Body of pancreas (tissue), 4 donors: ENCODE data around the gene IFFO2. TPM values are rescaled to one million over a fixed set of nuclear protein-coding genes. Genes with fewer than 3 reads are reported as not detected.
A peak's percentile ranks its signal among the peaks of the same experiment; 100 is the strongest.

ENCODE experiments used
- ATAC-seq: fragments of 150-250 bp; one replicate; pipeline ENCODE4 v1.9.1; 2016
- DNase-seq, 4 donors: peaks; one replicate each; pipeline ENCODE4 v3.0.0-alpha.2; 2019
- H3K27ac ChIP-seq, 4 donors: fragments of 200-600 bp; sonication (generic); 1 replicate in 3 of 4; 2 replicates in 1 of 4; pipeline versions ENCODE4 v1.5.1 to v1.6.1; 2016 to 2019; ENCODE audit warnings: mild to moderate bottlenecking in 1 of 4, mixed read lengths in 1 of 4, moderate library complexity in 1 of 4
- H3K27me3 ChIP-seq, 2 donors: fragments of 200-600 bp; sonication (generic); one replicate each; pipeline ENCODE4 v1.6.0; 2016; ENCODE audit warnings: mild to moderate bottlenecking in 1 of 2
- H3K36me3 ChIP-seq, 2 donors: fragments of 200-600 bp; sonication (generic); replicated peaks in 1 of 2; 2 replicates each; pipeline ENCODE4 v1.5.1; 2016; ENCODE audit warnings: low read depth in 2 of 2; ENCODE audit not compliant: insufficient read depth in 1 of 2
- H3K4me1 ChIP-seq: fragments of 200-600 bp; sonication (generic); one replicate; pipeline ENCODE4 v1.6.0; 2016
- H3K4me3 ChIP-seq, 2 donors: fragments of 200-600 bp; sonication (generic); 1 replicate in 1 of 2; 2 replicates in 1 of 2; pipeline ENCODE4 v1.5.1; 2016 to 2019
- H3K9me3 ChIP-seq, 3 donors: fragments of 200-600 bp; sonication (generic); 1 replicate in 2 of 3; 2 replicates in 1 of 3; pipeline ENCODE4 v1.5.1; 2016
- POLR2A ChIP-seq, 3 donors: fragments of 450-650 bp; IDR thresholded peaks; one replicate each; pipeline ENCODE4 v1.6.1; 2016; ENCODE audit warnings: antibody characterized with exemption in 3 of 3, mild to moderate bottlenecking in 2 of 3
- WGBS, 2 donors: methylation state at CpG; one replicate each; pipeline ENCODE4 v1.1.5; 2017; 5-methylcytosine and 5-hydroxymethylcytosine counted together
- intact Hi-C: fragments of 100-400 bp; cut with DNase I; formaldehyde crosslinking; loops from one replicate; pipeline ENCODE4 v1.15.1; 2023
- total RNA-seq, 2 donors: library from RNA; depleted of rRNA; stranded (reverse); fragments of >200 nt; gene quantifications; one replicate each; pipeline ENCODE4 v1.1.0, GENCODE V29; 2016
- TF ChIP-seq, protein P1 (sequence below), 7 experiments: fragments of 450-650 bp in 4 of 7; fragments of 200-600 bp in 3 of 7; sonication (generic) in 3 of 7; IDR thresholded peaks; one replicate each; pipeline ENCODE4 v1.5.1; 2016 to 2019; ENCODE audit warnings: antibody characterized with exemption in 7 of 7

Gene IFFO2
- total RNA-seq, 2 donors from 2014 or later, result 23.1 to 219 TPM

DNA sequence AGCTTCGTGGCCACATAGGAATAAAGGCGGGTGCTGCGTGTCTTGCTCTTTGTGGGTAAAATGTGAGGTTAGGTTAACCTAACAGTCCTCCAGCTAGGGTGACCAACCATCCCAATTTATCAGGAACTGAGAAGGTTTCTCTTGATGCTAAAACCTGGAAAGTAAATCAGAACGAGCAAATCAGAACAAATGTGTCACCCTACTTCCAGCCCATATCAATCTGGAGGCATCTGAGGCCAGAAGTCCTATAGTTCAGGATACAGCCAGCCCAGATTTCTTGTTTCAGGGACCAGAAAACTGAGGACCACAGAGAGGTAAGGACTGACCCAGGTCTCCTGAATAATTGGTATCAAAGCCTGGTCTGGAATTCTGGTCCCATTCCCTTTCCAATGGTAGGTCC lies 3.1 kb upstream of the IFFO2 start:
- Histone ChIP-seq H3K36me3 (no peaks in the 10 kb centered on the region), H3K27ac (peak overlapping the region in 1 of 4 donors; percentile 8), H3K27me3 (no peaks in the 10 kb centered on the region), H3K4me1 (peaks cover 48% of the 10 kb centered on the region), H3K4me3 (no peak overlapping the region), H3K9me3 (no peaks in the 10 kb centered on the region)
- 82 to 84% methylated on average over 4 of the region's 4 CpGs for WGBS, 2 donors
- ATAC-seq (no peak), DNase-seq (no peak)
- intact Hi-C loops, result loop anchor here (10.0 kb wide), 1 partner anchor 55 kb away; the partner anchor contains the start of gene ALDH4A1
- TF ChIP-seq, protein P1, sequence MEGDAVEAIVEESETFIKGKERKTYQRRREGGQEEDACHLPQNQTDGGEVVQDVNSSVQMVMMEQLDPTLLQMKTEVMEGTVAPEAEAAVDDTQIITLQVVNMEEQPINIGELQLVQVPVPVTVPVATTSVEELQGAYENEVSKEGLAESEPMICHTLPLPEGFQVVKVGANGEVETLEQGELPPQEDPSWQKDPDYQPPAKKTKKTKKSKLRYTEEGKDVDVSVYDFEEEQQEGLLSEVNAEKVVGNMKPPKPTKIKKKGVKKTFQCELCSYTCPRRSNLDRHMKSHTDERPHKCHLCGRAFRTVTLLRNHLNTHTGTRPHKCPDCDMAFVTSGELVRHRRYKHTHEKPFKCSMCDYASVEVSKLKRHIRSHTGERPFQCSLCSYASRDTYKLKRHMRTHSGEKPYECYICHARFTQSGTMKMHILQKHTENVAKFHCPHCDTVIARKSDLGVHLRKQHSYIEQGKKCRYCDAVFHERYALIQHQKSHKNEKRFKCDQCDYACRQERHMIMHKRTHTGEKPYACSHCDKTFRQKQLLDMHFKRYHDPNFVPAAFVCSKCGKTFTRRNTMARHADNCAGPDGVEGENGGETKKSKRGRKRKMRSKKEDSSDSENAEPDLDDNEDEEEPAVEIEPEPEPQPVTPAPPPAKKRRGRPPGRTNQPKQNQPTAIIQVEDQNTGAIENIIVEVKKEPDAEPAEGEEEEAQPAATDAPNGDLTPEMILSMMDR (IDR thresholded peaks at IDR 0.05), result no peak
- no peak for TF ChIP-seq POLR2A (IDR thresholded peaks at IDR 0.05)

DNA sequence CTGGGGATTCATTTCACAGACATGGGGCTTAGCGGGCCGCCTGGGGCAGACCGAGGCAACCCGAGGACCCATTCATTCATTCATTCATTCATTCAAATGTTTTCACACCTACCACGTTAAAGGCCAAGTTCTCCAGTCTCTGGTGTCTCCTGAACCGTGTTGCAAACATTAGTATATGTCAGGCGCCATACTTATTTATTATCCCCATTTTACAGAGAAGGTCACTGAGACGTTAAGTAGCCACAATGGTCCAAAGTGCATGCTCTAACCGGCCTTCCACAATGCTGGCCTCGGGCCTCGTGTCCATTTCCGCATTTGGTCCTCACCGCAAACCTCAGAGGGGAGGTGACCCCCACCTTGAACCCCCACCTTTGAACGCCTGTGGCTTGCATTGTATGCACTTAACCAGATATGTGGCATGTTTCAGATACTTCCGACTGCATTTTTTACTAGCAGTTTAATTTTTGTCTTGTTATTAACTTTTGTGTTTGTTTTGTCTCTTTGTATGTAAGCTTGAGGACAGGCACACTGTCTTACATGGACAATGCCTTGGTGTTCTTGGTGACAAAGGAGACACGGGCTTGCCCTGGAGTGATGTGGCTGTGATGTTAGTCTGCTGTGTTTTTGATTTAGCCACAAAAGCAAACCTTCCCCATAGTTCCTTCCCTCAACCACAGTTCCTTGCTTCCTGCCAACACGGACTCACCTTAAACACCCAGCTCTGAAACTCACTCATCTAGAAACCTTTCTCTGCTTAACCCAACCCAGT lies 1.2 kb upstream of the IFFO2 start:
- no peak overlapping the region for H3K4me3 ChIP-seq
- H3K36me3 ChIP-seq, result no peaks in the 10 kb centered on the region
- no peaks in the 10 kb centered on the region for H3K9me3 ChIP-seq
- H3K27ac ChIP-seq, result peak overlapping the region; percentile 43 to 87 (median 76)
- peaks cover 58% of the 10 kb centered on the region for H3K4me1 ChIP-seq
- WGBS, 2 donors, result 54 to 56% methylated on average over 17 of the region's 17 CpGs
- ATAC-seq (no peak), DNase-seq (no peak)
- H3K27me3 ChIP-seq, result no peaks in the 10 kb centered on the region
- intact Hi-C loops, result loop anchor here (10.0 kb wide), 1 partner anchor 53 kb away; the partner anchor contains the start of gene ALDH4A1
- TF ChIP-seq POLR2A (IDR thresholded peaks at IDR 0.05), result no peak
- TF ChIP-seq, protein P1 (IDR thresholded peaks at IDR 0.05), result no peak

DNA sequence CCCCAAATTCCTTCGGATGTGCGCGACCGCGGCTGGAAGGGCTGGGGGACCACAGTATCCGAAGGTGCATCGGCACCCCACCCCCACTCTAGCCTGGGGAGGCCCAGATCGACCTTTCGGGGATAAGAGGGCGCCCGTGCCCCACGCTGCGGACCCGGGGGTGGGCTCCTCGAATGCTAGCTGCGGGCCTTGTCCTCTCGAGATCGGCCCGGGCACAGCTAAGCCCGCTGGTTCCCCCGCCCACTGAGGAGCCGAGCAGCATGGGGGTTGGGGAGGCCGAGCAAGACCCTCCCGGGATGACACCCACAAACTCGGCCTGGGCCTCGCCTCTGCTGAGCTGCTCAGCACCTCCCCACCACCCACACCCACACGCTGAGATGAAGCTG lies 653 bp upstream of the IFFO2 start:
- no peaks in the 10 kb centered on the region for H3K36me3 ChIP-seq
- H3K4me3 ChIP-seq, result peak overlapping the region in 1 of 2 donors; percentile 6
- intact Hi-C loops, result loop anchor here (10.0 kb wide), 1 partner anchor 52 kb away; the partner anchor contains the start of gene ALDH4A1
- H3K9me3 ChIP-seq, result no peaks in the 10 kb centered on the region
- H3K4me1 ChIP-seq, result peaks cover 58% of the 10 kb centered on the region
- no peaks in the 10 kb centered on the region for H3K27me3 ChIP-seq
- 3% methylated on average over 27 of the region's 27 CpGs; no CpG with 5 or more reads in 1 of the 2 donors for WGBS, 2 donors
- DNase-seq (peak in 1 of 4 donors; percentile 35), ATAC-seq (no peak)
- peak overlapping the region; percentile 27 to 87 (median 76) for H3K27ac ChIP-seq
- TF ChIP-seq, protein P1 (IDR thresholded peaks at IDR 0.05), result no peak
- no peak for TF ChIP-seq POLR2A (IDR thresholded peaks at IDR 0.05)

DNA sequence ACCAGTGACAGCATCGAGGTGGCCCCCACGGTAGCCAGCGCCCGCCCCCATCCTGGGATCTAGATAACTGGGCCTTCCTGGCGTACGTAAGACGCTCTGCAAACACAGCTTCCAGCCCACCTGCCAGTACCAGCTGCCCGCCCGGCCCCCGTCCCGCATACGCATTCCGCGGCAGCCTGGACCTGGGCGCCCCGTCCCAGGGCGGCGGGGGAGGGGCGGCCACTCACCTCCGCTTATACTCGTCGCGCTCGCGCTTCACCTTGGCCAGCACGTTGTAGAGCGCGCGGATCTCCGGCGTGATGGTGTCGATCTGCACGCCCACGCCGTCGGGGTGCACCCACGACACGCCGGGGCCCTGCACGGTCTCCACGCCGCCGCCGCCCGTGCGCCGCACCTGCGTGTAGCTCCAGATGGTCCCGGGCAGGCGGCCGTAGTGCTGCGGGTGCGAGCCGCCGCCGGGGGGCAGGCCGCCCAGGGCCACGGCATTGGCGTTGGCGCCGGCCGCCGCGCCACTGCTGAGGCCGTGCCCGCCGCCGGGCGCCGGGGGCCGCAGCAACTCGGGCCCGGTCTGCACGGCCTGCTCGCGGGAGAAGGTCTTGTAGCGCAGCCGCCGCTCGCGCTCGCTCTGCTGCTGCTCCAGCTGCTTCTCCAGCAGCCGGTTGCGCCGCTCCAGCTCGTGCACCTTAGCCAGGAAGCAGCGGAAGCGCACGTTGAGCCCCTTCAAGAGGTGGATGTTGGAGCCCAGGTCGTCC lies 859 bp downstream of the IFFO2 start:
- peak; percentile 64 to 74 (median 65) for DNase-seq
- Histone ChIP-seq H3K27me3 (no peaks in the 10 kb centered on the region), H3K27ac (peak overlapping the region; percentile 77 to 87 (median 83)), H3K36me3 (no peaks in the 10 kb centered on the region), H3K4me1 (peaks cover 58% of the 10 kb centered on the region), H3K4me3 (peak overlapping the region; percentile 24 to 76), H3K9me3 (no peaks in the 10 kb centered on the region)
- intact Hi-C loops, result loop anchor here (10.0 kb wide), 1 partner anchor 51 kb away; the partner anchor contains the start of gene ALDH4A1
- ATAC-seq, result peak; percentile 31
- TF ChIP-seq, protein P1 (IDR thresholded peaks at IDR 0.05), result peak in 3 of 7 experiments; percentile 15 to 37 (median 35)
- TF ChIP-seq POLR2A (IDR thresholded peaks at IDR 0.05), result peak; percentile 31 to 41 (median 37)
- 0 to 2% methylated on average over 7 to 84 of the region's 90 CpGs for WGBS, 2 donors
